Natural killer cell (primary cell): Measurements from ENCODE around the gene PEAK1. TPM values are rescaled to one million over a fixed set of nuclear protein-coding genes. Genes with fewer than 3 reads are reported as not detected.

Experiments used
- ATAC-seq, 3 donors: fragments of 150-1000 bp in 2 of 3; fragments of 200-7000 bp in 1 of 3; cut with Tn5 transposase; 1 replicate in 1 of 3; 2 replicates in 2 of 3; pipeline ENCODE4 v1.10.0; 2021; ENCODE audit warnings: mild to moderate bottlenecking in 2 of 3, moderate library complexity in 2 of 3
- DNase-seq, 2 donors: peaks; one replicate each; pipeline versions ENCODE4 v3.0.0 to v3.0.0-alpha.2; 2013 to 2021; ENCODE audit warnings: mixed read lengths in 1 of 2
- H3K27ac ChIP-seq: one replicate; pipeline ENCODE4 v1.5.1; 2013; ENCODE audit warnings: mild to moderate bottlenecking, low read length
- H3K27me3 ChIP-seq: one replicate; pipeline ENCODE4 v1.6.1; 2013; ENCODE audit warnings: low read length; ENCODE audit not compliant: control insufficient read depth, insufficient read depth
- H3K36me3 ChIP-seq: one replicate; pipeline ENCODE4 v1.6.1; 2013; ENCODE audit warnings: low read length; ENCODE audit not compliant: control insufficient read depth, insufficient read depth
- H3K4me1 ChIP-seq: one replicate; pipeline ENCODE4 v1.6.1; 2013; ENCODE audit warnings: low read length; ENCODE audit not compliant: control insufficient read depth, insufficient read depth
- H3K4me3 ChIP-seq: one replicate; pipeline ENCODE4 v1.5.1; 2013; ENCODE audit warnings: low read length
- H3K9me3 ChIP-seq: one replicate; pipeline ENCODE4 v1.6.1; 2013; ENCODE audit warnings: low read length; ENCODE audit not compliant: control insufficient read depth, insufficient read depth
- H3K27ac Mint-ChIP-seq, 2 donors: one replicate each; pipeline ENCODE4 v1.8.0; 2022; ENCODE audit warnings: mild to moderate bottlenecking in 2 of 2, mixed read lengths in 2 of 2, moderate library complexity in 1 of 2
- H3K27me3 Mint-ChIP-seq, 2 donors: one replicate each; pipeline ENCODE4 v1.8.0; 2022; ENCODE audit warnings: low read depth in 2 of 2, mixed read lengths in 2 of 2
- H3K36me3 Mint-ChIP-seq: one replicate; pipeline ENCODE4 v1.8.0; 2022; ENCODE audit warnings: mixed read lengths
- H3K4me1 Mint-ChIP-seq, 2 donors: one replicate each; pipeline ENCODE4 v1.8.0; 2022; ENCODE audit warnings: mixed read lengths in 2 of 2
- H3K4me3 Mint-ChIP-seq: one replicate; pipeline ENCODE4 v1.8.0; 2022; ENCODE audit warnings: mild to moderate bottlenecking, moderate library complexity, mixed read lengths
- H3K9me3 Mint-ChIP-seq, 2 donors: one replicate each; pipeline ENCODE4 v1.8.0; 2022; ENCODE audit warnings: mixed read lengths in 2 of 2
- WGBS: methylation state at CpG from one replicate; pipeline ENCODE4 v1.1.7; 2013; ENCODE audit warnings: missing lambda C conversion rate; ENCODE audit not compliant: insufficient coverage; 5-methylcytosine and 5-hydroxymethylcytosine counted together
- intact Hi-C: fragments of 100-400 bp; cut with micrococcal nuclease; formaldehyde crosslinking; loops from one replicate; pipeline ENCODE4 v1.14.2; 2022
- total RNA-seq, 4 donors: library from RNA; stranded (reverse); fragments of 120-200 nt in 1 of 4; gene quantifications; one replicate each; pipeline versions ENCODE4 v1.2.3 to v1.2.4, GENCODE V29; 2013 to 2022
- TF ChIP-seq, protein P1 (sequence below): fragments of 200-600 bp; IDR thresholded peaks from one replicate; pipeline ENCODE4 v1.8.0; 2022; ENCODE audit warnings: antibody characterized with exemption

The PEAK1 gene
- total RNA-seq, 3 donors from 2014 or later (not counting 1 experiment from before 2014, with no cell fraction given) = 59.3 to 73.9 (median 69.1) TPM

DNA sequence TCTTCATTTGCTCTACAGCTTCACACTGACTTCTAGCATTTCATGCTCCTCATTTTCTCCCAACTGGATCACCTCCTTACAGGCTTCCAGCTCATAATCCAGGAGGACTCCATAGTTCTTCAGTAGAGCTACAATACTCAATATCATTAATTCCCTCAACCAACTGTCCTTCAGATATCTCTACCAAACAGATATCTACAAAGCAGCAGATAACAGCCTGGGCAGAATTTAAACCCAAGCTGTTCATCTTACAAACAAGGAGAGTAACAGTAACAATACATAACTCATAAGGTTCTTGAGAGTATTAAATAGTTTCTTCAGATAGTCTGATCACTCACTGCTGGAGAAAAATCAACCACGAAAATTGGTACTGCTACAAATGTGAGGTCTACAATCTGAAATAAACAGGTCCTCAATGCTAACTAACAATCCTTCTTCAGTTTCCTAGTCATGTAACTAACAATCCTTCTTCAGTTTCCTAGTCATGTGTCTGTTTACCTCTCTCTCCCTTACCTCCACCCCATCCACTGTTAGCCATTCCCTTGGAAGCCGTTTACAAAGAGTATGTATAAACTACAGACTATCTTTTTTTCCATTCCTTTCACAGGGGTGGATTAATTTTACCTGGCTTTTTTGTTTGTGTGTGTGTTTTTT lies 5.0 kb downstream of the PEAK1 start:
- peaks cover 29 to 37% of the 10 kb centered on the region in 2 donors for H3K4me1 Mint-ChIP-seq
- Histone ChIP-seq H3K27ac (no peak overlapping the region), H3K4me3 (no peak overlapping the region), H3K27me3 (no peaks in the 10 kb centered on the region), H3K36me3 (no peaks in the 10 kb centered on the region), H3K4me1 (peaks cover 10% of the 10 kb centered on the region), H3K9me3 (no peaks in the 10 kb centered on the region)
- no peaks in the 10 kb centered on the region for H3K27me3 Mint-ChIP-seq
- no peaks in the 10 kb centered on the region for H3K9me3 Mint-ChIP-seq
- H3K36me3 Mint-ChIP-seq = no peaks in the 10 kb centered on the region
- ATAC-seq (no peak), DNase-seq (no peak)
- H3K4me3 Mint-ChIP-seq = no peak overlapping the region
- no peak overlapping the region for H3K27ac Mint-ChIP-seq
- intact Hi-C loops = no loop called here
- 88% methylated on average over 1 of the region's 2 CpGs for WGBS
- TF ChIP-seq, protein P1, sequence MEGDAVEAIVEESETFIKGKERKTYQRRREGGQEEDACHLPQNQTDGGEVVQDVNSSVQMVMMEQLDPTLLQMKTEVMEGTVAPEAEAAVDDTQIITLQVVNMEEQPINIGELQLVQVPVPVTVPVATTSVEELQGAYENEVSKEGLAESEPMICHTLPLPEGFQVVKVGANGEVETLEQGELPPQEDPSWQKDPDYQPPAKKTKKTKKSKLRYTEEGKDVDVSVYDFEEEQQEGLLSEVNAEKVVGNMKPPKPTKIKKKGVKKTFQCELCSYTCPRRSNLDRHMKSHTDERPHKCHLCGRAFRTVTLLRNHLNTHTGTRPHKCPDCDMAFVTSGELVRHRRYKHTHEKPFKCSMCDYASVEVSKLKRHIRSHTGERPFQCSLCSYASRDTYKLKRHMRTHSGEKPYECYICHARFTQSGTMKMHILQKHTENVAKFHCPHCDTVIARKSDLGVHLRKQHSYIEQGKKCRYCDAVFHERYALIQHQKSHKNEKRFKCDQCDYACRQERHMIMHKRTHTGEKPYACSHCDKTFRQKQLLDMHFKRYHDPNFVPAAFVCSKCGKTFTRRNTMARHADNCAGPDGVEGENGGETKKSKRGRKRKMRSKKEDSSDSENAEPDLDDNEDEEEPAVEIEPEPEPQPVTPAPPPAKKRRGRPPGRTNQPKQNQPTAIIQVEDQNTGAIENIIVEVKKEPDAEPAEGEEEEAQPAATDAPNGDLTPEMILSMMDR = no peak

DNA sequence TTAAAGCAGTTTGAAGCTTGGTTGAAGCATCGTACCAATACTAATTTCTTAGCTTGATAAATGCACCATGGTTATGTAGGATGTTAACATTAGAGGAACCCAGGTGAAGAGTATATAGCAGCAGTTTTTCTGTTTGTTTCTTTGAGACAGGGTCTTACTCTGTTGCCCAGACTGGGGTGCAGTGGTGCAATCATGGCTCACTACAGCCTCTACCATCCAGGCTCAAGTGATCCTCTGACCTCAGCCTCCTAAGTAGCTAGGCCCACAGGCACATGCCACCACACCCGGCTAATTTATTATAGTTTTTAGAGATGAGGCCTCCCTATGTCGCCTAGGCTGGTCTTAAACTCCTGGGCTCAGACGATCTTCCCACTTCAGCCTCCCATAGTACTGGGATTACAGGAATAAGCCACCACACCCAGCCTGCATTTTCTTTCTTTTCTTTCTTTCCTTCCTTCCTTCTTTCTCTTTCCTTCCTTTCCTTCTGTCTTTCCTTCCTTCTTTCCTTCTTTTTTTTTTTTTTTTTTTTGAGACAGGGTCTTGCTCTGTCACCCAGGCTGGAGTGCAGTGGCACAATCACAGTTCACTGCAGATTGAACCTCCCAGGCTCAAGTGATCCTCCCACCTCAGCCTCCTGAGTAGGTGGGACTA lies 6.1 kb downstream of the PEAK1 start:
- Histone ChIP-seq H3K4me3 (no peak overlapping the region), H3K27me3 (no peaks in the 10 kb centered on the region), H3K27ac (no peak overlapping the region), H3K9me3 (no peaks in the 10 kb centered on the region), H3K4me1 (peaks cover 8% of the 10 kb centered on the region), H3K36me3 (no peaks in the 10 kb centered on the region)
- Mint-ChIP-seq H3K4me3 (no peak overlapping the region), H3K27me3 (no peaks in the 10 kb centered on the region), H3K4me1 (peaks cover 33 to 41% of the 10 kb centered on the region in 2 donors), H3K9me3 (no peaks in the 10 kb centered on the region), H3K36me3 (no peaks in the 10 kb centered on the region), H3K27ac (no peak overlapping the region)
- DNase-seq (no peak), ATAC-seq (no peak)
- WGBS = 97% methylated on average over 4 of the region's 4 CpGs
- TF ChIP-seq, protein P1 = no peak
- intact Hi-C loops = no loop called here

DNA sequence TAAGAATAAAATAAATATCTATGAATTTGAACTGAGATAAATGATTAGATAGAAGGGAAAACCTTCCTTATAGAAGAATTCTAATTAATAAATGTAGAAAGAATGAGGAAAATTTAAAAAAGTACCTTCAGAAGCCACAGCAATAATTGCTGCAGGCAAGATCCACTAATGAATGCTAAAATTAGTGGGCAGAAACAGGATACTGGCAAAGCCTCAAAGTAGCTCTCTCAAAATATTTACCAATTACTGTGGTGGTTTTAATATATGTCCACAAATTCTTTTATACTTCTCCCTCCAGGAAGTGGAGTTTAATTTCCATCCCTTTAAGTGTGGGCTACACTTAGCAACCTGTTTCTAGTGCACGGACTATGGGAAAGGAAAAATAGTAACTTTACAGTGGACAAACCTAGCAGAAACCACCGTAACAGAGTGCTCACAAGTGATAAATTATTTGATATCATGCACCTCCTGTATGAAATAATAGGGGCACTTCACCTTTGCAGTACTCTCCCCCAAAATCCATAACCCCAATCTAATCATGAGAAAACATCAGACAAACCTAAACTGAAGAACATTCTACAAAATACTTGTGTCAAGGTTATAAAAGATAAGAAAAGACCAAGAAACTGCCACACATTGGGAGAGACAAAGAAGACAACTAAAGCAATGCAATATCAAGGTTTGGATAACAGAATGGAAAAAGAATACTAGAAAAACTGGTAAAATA lies 6.8 kb downstream of the PEAK1 start:
- no peak overlapping the region for H3K27ac Mint-ChIP-seq
- H3K4me1 Mint-ChIP-seq = peaks cover 26 to 34% of the 10 kb centered on the region in 2 donors
- Histone ChIP-seq H3K27me3 (no peaks in the 10 kb centered on the region), H3K27ac (no peak overlapping the region), H3K4me3 (no peak overlapping the region), H3K4me1 (peaks cover 8% of the 10 kb centered on the region), H3K36me3 (no peaks in the 10 kb centered on the region), H3K9me3 (no peaks in the 10 kb centered on the region)
- H3K36me3 Mint-ChIP-seq = no peaks in the 10 kb centered on the region
- WGBS = 86% methylated on average over 2 of the region's 2 CpGs
- H3K4me3 Mint-ChIP-seq = no peak overlapping the region
- intact Hi-C loops = no loop called here
- H3K27me3 Mint-ChIP-seq = no peaks in the 10 kb centered on the region
- DNase-seq (no peak), ATAC-seq (no peak)
- H3K9me3 Mint-ChIP-seq = no peaks in the 10 kb centered on the region
- TF ChIP-seq, protein P1 = no peak
